Stomach (tissue), 4 donors: Measurements from ENCODE around the gene HSH2D.

Experiments
- POLR2A ChIP-seq, 4 donors: fragments of 450-650 bp; IDR thresholded peaks; one replicate each; pipeline ENCODE4 v1.6.1; 2016; ENCODE audit warnings: antibody characterized with exemption in 4 of 4, control low read depth in 2 of 4, mild to moderate bottlenecking in 1 of 4, moderate library complexity in 1 of 4
- POLR2AphosphoS5 ChIP-seq, 3 donors: sonication (generic); formaldehyde crosslinking; IDR thresholded peaks; one replicate each; pipeline ENCODE4 v1.6.1; 2016; ENCODE audit warnings: antibody characterized with exemption in 3 of 3

- TF ChIP-seq POLR2A (IDR thresholded peaks at IDR 0.05) (no peak), POLR2AphosphoS5 (IDR thresholded peaks at IDR 0.05) (peak; percentile 16 to 90 (median 86))
These were observed at the start of gene HSH2D for GRCh38 chr19:16143399-16144215.
